Measurements from ENCODE around the gene APOL6. TPM values are rescaled to one million over a fixed set of nuclear protein-coding genes. Genes with fewer than 3 reads are reported as not detected.

The APOL6 gene
- polyA plus RNA-seq, 1 donor (not counting 4 experiments of a cell fraction or from before 2014, with no cell fraction given), result 4.2 TPM

DNA sequence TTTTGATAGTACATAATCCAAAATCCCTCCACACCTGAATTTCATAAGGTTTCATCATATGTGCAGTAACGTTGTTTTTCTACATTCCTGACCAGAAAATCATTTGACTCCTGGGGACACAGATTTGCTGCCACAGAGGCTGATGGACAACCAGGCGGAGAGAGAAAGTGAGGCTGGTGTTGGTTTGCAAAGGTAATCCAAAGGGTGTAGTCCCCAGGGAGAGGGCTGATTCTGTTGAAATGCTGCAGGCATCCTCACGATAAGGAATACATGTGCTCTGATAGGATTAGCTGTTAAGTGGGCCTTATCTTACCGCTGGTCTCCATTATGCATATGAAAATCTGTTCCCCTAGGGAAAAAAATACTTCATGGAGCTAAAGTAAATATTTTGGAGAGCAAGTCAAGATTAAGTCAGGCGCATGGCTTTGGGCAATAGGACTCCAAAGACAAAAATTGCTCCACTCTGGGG lies 8.1 kb downstream of the APOL6 start:
- Histone ChIP-seq H2AFZ (ENCODE audit: control insufficient read depth, low read length) (no peak overlapping the region), H3K27me3 (ENCODE audit: control insufficient read depth, extremely low read depth, insufficient read depth, low read length) (no peaks in the 10 kb centered on the region), H3K4me3 (ENCODE audit: control insufficient read depth in 2 of 3, extremely low read depth in 1 of 3, insufficient read depth in 2 of 3, low read depth in 1 of 3, low read length in 3 of 3) (no peak overlapping the region), H3K9ac (ENCODE audit: control insufficient read depth, extremely low read depth, insufficient read depth, low read length) (no peak overlapping the region), H4K20me1 (ENCODE audit: control insufficient read depth, extremely low read depth, insufficient read depth, low read length) (no peaks in the 10 kb centered on the region), H3K9me1 (ENCODE audit: control insufficient read depth, extremely low read depth, insufficient read depth, low read length) (no peaks in the 10 kb centered on the region), H3K9me3 (ENCODE audit: control insufficient read depth, low read depth, low read length) (no peaks in the 10 kb centered on the region), H3K79me2 (ENCODE audit: control insufficient read depth, insufficient read depth, low read length) (no peaks in the 10 kb centered on the region), H3K4me1 (ENCODE audit: control insufficient read depth, extremely low read depth, insufficient read depth, low read length) (no peaks in the 10 kb centered on the region), H3K4me2 (ENCODE audit: control insufficient read depth, extremely low read depth, insufficient read depth, low read depth, low read length) (no peak overlapping the region), H3K36me3 (ENCODE audit: control insufficient read depth in 2 of 2, extremely low read depth in 1 of 2, insufficient read depth in 2 of 2, low read length in 2 of 2) (peaks cover 0 to 3% of the 10 kb centered on the region in 2 experiments), H3K27ac (ENCODE audit: control insufficient read depth, insufficient read depth, low read length) (no peak overlapping the region)
- dilution Hi-C loops (cut with MboI; ENCODE audit: extremely low pct_ligation_motif_present, low sequenced_read_pairs), result no loop called here
- TF ChIP-seq EZH2 (IDR thresholded peaks at IDR 0.05; ENCODE audit: low read length) (no peak), CTCF (optimal IDR thresholded peaks at IDR 0.05 in 1 of 3, IDR thresholded peaks at IDR 0.05 in 1 of 3, conservative IDR thresholded peaks at IDR 0.05 in 1 of 3; ENCODE audit: extremely low read depth in 1 of 3, insufficient read depth in 2 of 3, low read length in 3 of 3) (no peak)
- DNase-seq (ENCODE audit: low read depth, low spot score), result no peak
- no peak for FAIRE-seq

DNA sequence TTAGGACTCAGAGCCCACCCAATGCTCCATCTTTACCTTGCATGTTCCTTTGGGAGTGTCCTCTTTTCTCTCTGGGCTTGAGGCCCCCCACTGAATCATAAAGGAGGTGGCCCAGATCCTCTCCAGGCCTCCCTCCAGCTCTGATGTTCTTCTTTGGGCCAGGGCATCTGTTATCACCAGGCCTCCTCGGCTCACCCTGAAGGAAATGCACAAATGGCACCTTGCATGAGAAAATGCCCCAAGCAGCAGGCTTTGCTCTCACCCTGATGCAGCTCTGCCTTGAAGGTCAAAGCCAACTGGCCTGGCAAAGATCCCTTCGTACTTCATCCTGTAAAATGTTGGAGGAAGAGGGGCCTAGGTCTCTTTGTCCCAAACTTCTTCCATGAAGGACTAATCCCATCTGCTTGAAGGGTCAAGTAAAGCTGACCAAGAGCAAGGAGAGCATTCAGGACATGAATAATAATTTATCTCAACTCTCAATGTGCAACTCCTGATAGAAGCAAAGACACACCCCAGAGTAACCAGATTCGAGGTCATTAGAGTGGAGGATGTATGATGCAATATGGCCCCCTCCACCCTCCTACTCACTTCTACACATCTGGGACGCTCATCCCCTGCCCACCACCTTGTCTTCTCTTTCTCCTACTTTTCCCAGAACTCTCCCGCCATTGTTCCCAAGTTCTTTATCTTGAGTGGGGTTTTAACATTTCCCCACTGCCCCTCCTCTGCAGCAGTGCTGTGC lies 9.5 kb downstream of the APOL6 start:
- DNase-seq (ENCODE audit: low read depth, low spot score), result no peak
- peaks cover 0 to 3% of the 10 kb centered on the region in 2 experiments for H3K36me3 ChIP-seq (ENCODE audit: control insufficient read depth in 2 of 2, extremely low read depth in 1 of 2, insufficient read depth in 2 of 2, low read length in 2 of 2)

More for the DNA sequence above, 9.5 kb downstream of the APOL6 start:
- Histone ChIP-seq H3K9me1 (ENCODE audit: control insufficient read depth, extremely low read depth, insufficient read depth, low read length) (no peaks in the 10 kb centered on the region), H3K4me3 (ENCODE audit: control insufficient read depth in 2 of 3, extremely low read depth in 1 of 3, insufficient read depth in 2 of 3, low read depth in 1 of 3, low read length in 3 of 3) (no peak overlapping the region), H3K4me1 (ENCODE audit: control insufficient read depth, extremely low read depth, insufficient read depth, low read length) (no peaks in the 10 kb centered on the region), H4K20me1 (ENCODE audit: control insufficient read depth, extremely low read depth, insufficient read depth, low read length) (no peaks in the 10 kb centered on the region), H3K9ac (ENCODE audit: control insufficient read depth, extremely low read depth, insufficient read depth, low read length) (no peak overlapping the region), H3K27me3 (ENCODE audit: control insufficient read depth, extremely low read depth, insufficient read depth, low read length) (no peaks in the 10 kb centered on the region), H3K79me2 (ENCODE audit: control insufficient read depth, insufficient read depth, low read length) (no peaks in the 10 kb centered on the region), H3K4me2 (ENCODE audit: control insufficient read depth, extremely low read depth, insufficient read depth, low read depth, low read length) (no peak overlapping the region), H3K9me3 (ENCODE audit: control insufficient read depth, low read depth, low read length) (no peaks in the 10 kb centered on the region), H3K27ac (ENCODE audit: control insufficient read depth, insufficient read depth, low read length) (no peak overlapping the region), H2AFZ (ENCODE audit: control insufficient read depth, low read length) (no peak overlapping the region)
- TF ChIP-seq EZH2 (IDR thresholded peaks at IDR 0.05; ENCODE audit: low read length) (no peak), CTCF (optimal IDR thresholded peaks at IDR 0.05 in 1 of 3, IDR thresholded peaks at IDR 0.05 in 1 of 3, conservative IDR thresholded peaks at IDR 0.05 in 1 of 3; ENCODE audit: extremely low read depth in 1 of 3, insufficient read depth in 2 of 3, low read length in 3 of 3) (no peak)
- dilution Hi-C loops (cut with MboI; ENCODE audit: extremely low pct_ligation_motif_present, low sequenced_read_pairs), result no loop called here
- no peak for FAIRE-seq

Data from keratinocyte (primary cell).